WTC11 (cell line): ENCODE data around the gene DNAJB2.
"Not testable (repeated sequence)": the region's sequence is repeated elsewhere in the genome, so short reads cannot be mapped to it uniquely, and the experiment has no call there.

Experiments
- AR ChIP-seq: fragments of 250-450 bp; sonication (Bioruptor Pico); IDR thresholded peaks from 2 replicates; pipeline ENCODE4 v1.9.0; 2021; ENCODE audit warnings: mild to moderate bottlenecking
- CTCF ChIP-seq: fragments of 200-600 bp; IDR thresholded peaks from 2 replicates; pipeline ENCODE4 v1.8.0; 2022; ENCODE audit warnings: antibody characterized with exemption
- FOXK1 ChIP-seq: sonication (generic); formaldehyde crosslinking; IDR thresholded peaks from 2 replicates; pipeline ENCODE4 v1.8.0; 2022; ENCODE audit warnings: mild to moderate bottlenecking, moderate library complexity, missing genetic modification reagents
- SP1 ChIP-seq: sonication (generic); formaldehyde crosslinking; conservative IDR thresholded peaks from 2 replicates; pipeline ENCODE4 v1.8.1; 2022; ENCODE audit warnings: missing genetic modification reagents
- TF ChIP-seq, protein P1 (sequence below): sonication (generic); formaldehyde crosslinking; IDR thresholded peaks from 2 replicates; pipeline ENCODE4 v1.8.1; 2022; ENCODE audit warnings: mild to moderate bottlenecking, moderate library complexity, missing genetic modification reagents

- not testable (repeated sequence) for TF ChIP-seq SP1 (CRISPR knock-in tag); CTCF; FOXK1 (CRISPR knock-in tag); AR (CRISPR knock-in tag)
- TF ChIP-seq, protein P1, sequence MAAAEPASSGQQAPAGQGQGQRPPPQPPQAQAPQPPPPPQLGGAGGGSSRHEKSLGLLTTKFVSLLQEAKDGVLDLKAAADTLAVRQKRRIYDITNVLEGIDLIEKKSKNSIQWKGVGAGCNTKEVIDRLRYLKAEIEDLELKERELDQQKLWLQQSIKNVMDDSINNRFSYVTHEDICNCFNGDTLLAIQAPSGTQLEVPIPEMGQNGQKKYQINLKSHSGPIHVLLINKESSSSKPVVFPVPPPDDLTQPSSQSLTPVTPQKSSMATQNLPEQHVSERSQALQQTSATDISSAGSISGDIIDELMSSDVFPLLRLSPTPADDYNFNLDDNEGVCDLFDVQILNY (CRISPR knock-in tag), result not testable (repeated sequence)
These were observed 33.6 kb downstream of the DNAJB2 start for GRCh38 chr2:219312683-219313263.
